ENCODE measurements around the gene ABHD17A. TPM values are rescaled to one million over a fixed set of nuclear protein-coding genes. Genes with fewer than 3 reads are reported as not detected.

The ABHD17A gene
- total RNA-seq, 1 experiment from 2014 or later, result 47.5 TPM

GRCh38 chr19:1847684-1848398, 37.5 kb downstream of the ABHD17A start:
- Histone ChIP-seq H2BK15ac (ENCODE audit: low read depth, low read length) (no peak overlapping the region; the same call in 1 of the 2 replicates), H3K9ac (ENCODE audit: extremely low read depth, insufficient read length, low read length) (peak overlapping the region; percentile 93), H2BK120ac (ENCODE audit: low read depth, low read length, poor library complexity, severe bottlenecking) (no peak overlapping the region), H3K9me3 (ENCODE audit: control insufficient read depth, low read depth, low read length) (no peaks in the 10 kb centered on the region), H2BK20ac (ENCODE audit: low read depth, low read length, poor library complexity, severe bottlenecking) (no peak overlapping the region), H2AFZ (ENCODE audit: low read length) (no peak overlapping the region), H3K79me2 (ENCODE audit: insufficient read depth, low read length) (peaks cover 25% of the 10 kb centered on the region; the same call in 1 of the 2 replicates), H3K4me2 (ENCODE audit: insufficient read depth, insufficient read length, low read length) (peak overlapping the region; percentile 97), H3K23me2 (ENCODE audit: insufficient read length, low read depth, low read length, poor library complexity, severe bottlenecking) (peaks cover 7% of the 10 kb centered on the region), H3K27me3 (ENCODE audit: insufficient read depth, low read length) (no peaks in the 10 kb centered on the region), H2AK5ac (ENCODE audit: insufficient read length, low read length) (no peak overlapping the region), H4K8ac (replicated peaks; ENCODE audit: insufficient read length, low read depth, low read length) (no peak overlapping the region), H3K18ac (ENCODE audit: insufficient read length, low read depth, low read length) (peak overlapping the region; percentile 28), H3K4me1 (ENCODE audit: insufficient read depth, low read length) (no peaks in the 10 kb centered on the region), H3K56ac (ENCODE audit: insufficient read length, low read depth, low read length) (no peak overlapping the region), H3K14ac (ENCODE audit: insufficient read depth, low read length) (peak overlapping the region; percentile 78; the same call in 1 of the 2 replicates), H4K91ac (ENCODE audit: insufficient read length, low read depth, low read length) (no peak overlapping the region), H3K23ac (ENCODE audit: insufficient read length, low read depth, low read length) (no peak overlapping the region), H3T11ph (ENCODE audit: low read length) (no peak overlapping the region), H3K4ac (ENCODE audit: low read depth, low read length) (no peak overlapping the region), H3K79me1 (ENCODE audit: insufficient read depth, low read depth, low read length, poor library complexity, severe bottlenecking) (peaks cover 8% of the 10 kb centered on the region), H4K5ac (ENCODE audit: insufficient read length, low read depth, low read length) (no peak overlapping the region), H2BK12ac (ENCODE audit: insufficient read length, low read depth, low read length) (no peak overlapping the region), H2BK5ac (ENCODE audit: insufficient read length, low read length) (no peak overlapping the region), H4K20me1 (ENCODE audit: control insufficient read depth, insufficient read depth, insufficient read length) (peaks cover 5% of the 10 kb centered on the region), H3K27ac (ENCODE audit: insufficient read length, low read depth, low read length) (no peak overlapping the region)
- no peaks in the 10 kb centered on the region for H3K27me3 Mint-ChIP-seq (ENCODE audit: low read depth)
- peaks cover 0 to 6% (median 6%) of the 10 kb centered on the region in 3 experiments; a peak in 5 of 7 replicates for H3K36me3 Mint-ChIP-seq (ENCODE audit: insufficient read depth in 1 of 3, low read depth in 3 of 3)
- DNase-seq, result no peak
- TF ChIP-seq CTCF (conservative IDR thresholded peaks at IDR 0.05), result no peak
- H3K4me3 Mint-ChIP-seq, result peak overlapping the region; percentile 87 to 97
- no CpG with 5 or more reads among the region's 72 CpGs for WGBS (ENCODE audit: extremely low coverage, insufficient read length, low lambda C conversion rate)
- peak overlapping the region; percentile 95 to 99 (median 98) for H3K27ac Mint-ChIP-seq
- peaks cover 11 to 31% of the 10 kb centered on the region in 2 experiments for H3K4me1 Mint-ChIP-seq
- H3K9me3 Mint-ChIP-seq, result no peaks in the 10 kb centered on the region
